Measurements from ENCODE around the gene COL27A1. TPM values are rescaled to one million over a fixed set of nuclear protein-coding genes. Genes with fewer than 3 reads are reported as not detected.
A peak's percentile ranks its signal among the peaks of the same experiment; 100 is the strongest.

COL27A1 gene
- total and polyA plus RNA-seq, 9 of the 15 experiments (the other 6 are each of a cell fraction or from before 2014, with no cell fraction given): 0.07 TPM; not detected in 8

- no peak overlapping the region for H3K4me3 ChIP-seq
- no peaks in the 10 kb centered on the region for H3K36me3 ChIP-seq (ENCODE audit: control insufficient read depth, insufficient read depth, low read length)
- DNase-seq (ENCODE audit: extremely low read depth in 1 of 4, low spot score in 3 of 4) (no peak), ATAC-seq (no peak), FAIRE-seq (no peak)
- no peak overlapping the region for H3K4me2 ChIP-seq (ENCODE audit: insufficient read depth, low read length)
- H2AFZ ChIP-seq (ENCODE audit: low read depth, low read length): no peak overlapping the region
- POLR2A ChIA-PET: interaction anchor here (1.1 kb wide), 1 partner anchor 9 kb away, joined by 3 read pairs; no protein-coding TSS in a partner anchor
- no peaks in the 10 kb centered on the region for H3K9me1 ChIP-seq (ENCODE audit: control insufficient read depth, insufficient read depth, low read length)
- intact Hi-C loops (cut with micrococcal nuclease): no loop called here
- no peaks in the 10 kb centered on the region for H3K79me2 ChIP-seq (ENCODE audit: control insufficient read depth, insufficient read depth, low read length)
- H3K9me3 ChIP-seq (replicated peaks; ENCODE audit: control insufficient read depth, insufficient read depth, low read depth, low read length): no peaks in the 10 kb centered on the region
- no peaks in the 10 kb centered on the region for H3K4me1 ChIP-seq (replicated peaks in 1 of 2; ENCODE audit: control insufficient read depth in 2 of 2, insufficient read depth in 2 of 2, low read length in 2 of 2)
- no TSS peak for BruUV-seq (replicated peaks)
- in situ Hi-C loops (cut with MboI): no loop called here
- peaks cover 9 to 46% of the 10 kb centered on the region in 2 experiments; a peak in 3 of 5 replicates for H3K27me3 ChIP-seq (ENCODE audit: control insufficient read depth in 2 of 2, insufficient read depth in 2 of 2, low read length in 2 of 2)
- H3K27ac ChIP-seq (ENCODE audit: extremely low read depth, low read depth, low read length): no peak overlapping the region
- 1% methylated on average over 4 of the region's 4 CpGs for WGBS (ENCODE audit: insufficient coverage, low coverage, missing lambda C conversion rate)
- no peak overlapping the region for H3K9ac ChIP-seq (ENCODE audit: insufficient read depth in 1 of 2, low read depth in 2 of 2, low read length in 2 of 2)
- H4K20me1 ChIP-seq (replicated peaks; ENCODE audit: control insufficient read depth, insufficient read depth, low read length): peaks cover 5% of the 10 kb centered on the region; the same call in 1 of the 2 replicates
- CTCF ChIA-PET (ENCODE audit: low intra/inter-chr PET ratio): no interaction called here
- no peak for TF ChIP-seq POU5F1 (IDR thresholded peaks at IDR 0.05; ENCODE audit: borderline replicate concordance, low read depth, low read length, partially characterized antibody)
- TF ChIP-seq CEBPB (tag; IDR thresholded peaks at IDR 0.05): peak; percentile 76
- TF ChIP-seq CEBPG (CRISPR knock-in tag; IDR thresholded peaks at IDR 0.05): no peak
- peak; percentile 47 to 63; a peak in 3 of 4 replicates for TF ChIP-seq CEBPG (tag; conservative IDR thresholded peaks at IDR 0.05 in 1 of 2, IDR thresholded peaks at IDR 0.05 in 1 of 2)
- TF ChIP-seq TFE3 (CRISPR knock-in tag; IDR thresholded peaks at IDR 0.05): no peak
- TF ChIP-seq HNRNPL (IDR thresholded peaks at IDR 0.05; ENCODE audit: low read depth, low read length): no peak
- no peak for TF ChIP-seq CAMTA2 (CRISPR knock-in tag; conservative IDR thresholded peaks at IDR 0.05)
- TF ChIP-seq TAL1 (IDR thresholded peaks at IDR 0.05): no peak
- TF ChIP-seq CSDE1 (IDR thresholded peaks at IDR 0.05): no peak
- no peak for TF ChIP-seq ZNF318 (IDR thresholded peaks at IDR 0.05; ENCODE audit: borderline replicate concordance in 1 of 2, low read depth in 1 of 2)
- no peak for TF ChIP-seq BRF1 (IDR thresholded peaks at IDR 0.05; ENCODE audit: borderline replicate concordance, extremely low read depth, insufficient read length)
- TF ChIP-seq YY1 (IDR thresholded peaks at IDR 0.05; ENCODE audit: borderline replicate concordance in 1 of 3, control insufficient read depth in 1 of 3, extremely low read depth in 1 of 3, insufficient read depth in 3 of 3, insufficient read length in 1 of 3, insufficient replicate concordance in 2 of 3, low read depth in 1 of 3, low read length in 2 of 3): no peak
Observed at GRCh38 chr9:114202849-114203248, 47.5 kb downstream of the COL27A1 start.

All from K562 (cell line).